HepG2 (cell line): ENCODE measurements around the gene PNPLA8.

Experiments
- BHLHE40 ChIP-seq: IDR thresholded peaks from 2 replicates; pipeline ENCODE4 v1.6.1; 2011; ENCODE audit warnings: low read length, improper control_type of control experiment
- FOXM1 ChIP-seq: sonication (generic); formaldehyde crosslinking; IDR thresholded peaks from 2 replicates; pipeline ENCODE4 v1.5.0; 2020; ENCODE audit warnings: missing genetic modification reagents
- MEIS1 ChIP-seq: sonication (generic); formaldehyde crosslinking; IDR thresholded peaks from 2 replicates; pipeline ENCODE4 v1.9.0; 2021; ENCODE audit warnings: mild to moderate bottlenecking, missing genetic modification reagents, moderate library complexity, borderline replicate concordance
- SP1 ChIP-seq, 2 experiments: fragments of 450-650 bp in 1 of 2; sonication (generic) in 1 of 2; formaldehyde crosslinking in 1 of 2; IDR thresholded peaks; 2 replicates each; pipeline versions ENCODE4 v1.4.0 to v1.6.1; 2016 to 2020; ENCODE audit warnings: missing genetic modification reagents in 1 of 2
- TBX2 ChIP-seq: sonication (generic); formaldehyde crosslinking; IDR thresholded peaks from 2 replicates; pipeline ENCODE4 v1.5.0; 2020; ENCODE audit warnings: missing genetic modification reagents, mild to moderate bottlenecking, borderline replicate concordance
- ZNF205 ChIP-seq: IDR thresholded peaks from 2 replicates; pipeline ENCODE4 v1.6.1; 2018; ENCODE audit warnings: missing biosample characterization, missing genetic modification reagents
- ZNF615 ChIP-seq: sonication (generic); formaldehyde crosslinking; IDR thresholded peaks from 2 replicates; pipeline ENCODE4 v1.5.0; 2020; ENCODE audit warnings: mild to moderate bottlenecking, missing genetic modification reagents, borderline replicate concordance
- ZSCAN9 ChIP-seq: IDR thresholded peaks from 2 replicates; pipeline ENCODE4 v1.6.1; 2016; ENCODE audit warnings: borderline replicate concordance
- TF ChIP-seq, protein P1 (sequence below): sonication (generic); formaldehyde crosslinking; IDR thresholded peaks from 2 replicates; pipeline ENCODE4 v1.5.1; 2020; ENCODE audit warnings: mild to moderate bottlenecking, missing genetic modification reagents, moderate library complexity
- TF ChIP-seq, protein P2 (sequence below): sonication (generic); formaldehyde crosslinking; IDR thresholded peaks from 2 replicates; pipeline ENCODE4 v1.4.0; 2020; ENCODE audit warnings: missing genetic modification reagents
- TF ChIP-seq, protein P3 (sequence below): sonication (generic); formaldehyde crosslinking; IDR thresholded peaks from 2 replicates; pipeline ENCODE4 v1.4.0; 2020; ENCODE audit warnings: mild to moderate bottlenecking, missing genetic modification reagents
- TF ChIP-seq, protein P4 (sequence below): sonication (generic); formaldehyde crosslinking; IDR thresholded peaks from 2 replicates; pipeline ENCODE4 v1.5.0; 2020; ENCODE audit warnings: mild to moderate bottlenecking, missing genetic modification reagents, moderate library complexity

DNA sequence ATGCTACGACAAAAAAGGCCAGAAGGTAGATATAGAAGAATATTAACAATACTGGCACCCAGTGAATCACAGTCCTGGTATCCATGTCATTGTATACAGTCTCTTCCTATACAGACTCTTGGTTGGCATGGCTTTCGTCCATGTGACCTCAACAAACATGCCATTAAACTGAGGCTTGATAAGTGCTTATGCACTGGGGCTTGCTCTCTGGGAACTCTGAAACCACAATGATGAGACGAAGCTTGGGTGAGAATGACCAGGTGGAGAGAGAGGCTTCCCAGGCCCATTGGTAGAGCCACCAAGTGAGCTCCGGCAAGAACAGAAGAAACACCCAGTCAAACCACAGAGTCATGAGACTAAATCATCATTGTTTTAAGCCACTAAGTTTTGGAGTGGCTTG, 33.2 kb downstream of the PNPLA8 start:
- TF ChIP-seq BHLHE40 (no peak), MEIS1 (no peak), FOXM1 (CRISPR knock-in tag) (no peak), TBX2 (CRISPR knock-in tag) (no peak), ZNF615 (CRISPR knock-in tag) (no peak), SP1 (IDR thresholded peaks at IDR 0.05) (no peak), SP1 (CRISPR knock-in tag; IDR thresholded peaks at IDR 0.05) (no peak), ZSCAN9 (no peak), ZNF205 (CRISPR knock-in tag) (no peak)
- TF ChIP-seq, protein P1, sequence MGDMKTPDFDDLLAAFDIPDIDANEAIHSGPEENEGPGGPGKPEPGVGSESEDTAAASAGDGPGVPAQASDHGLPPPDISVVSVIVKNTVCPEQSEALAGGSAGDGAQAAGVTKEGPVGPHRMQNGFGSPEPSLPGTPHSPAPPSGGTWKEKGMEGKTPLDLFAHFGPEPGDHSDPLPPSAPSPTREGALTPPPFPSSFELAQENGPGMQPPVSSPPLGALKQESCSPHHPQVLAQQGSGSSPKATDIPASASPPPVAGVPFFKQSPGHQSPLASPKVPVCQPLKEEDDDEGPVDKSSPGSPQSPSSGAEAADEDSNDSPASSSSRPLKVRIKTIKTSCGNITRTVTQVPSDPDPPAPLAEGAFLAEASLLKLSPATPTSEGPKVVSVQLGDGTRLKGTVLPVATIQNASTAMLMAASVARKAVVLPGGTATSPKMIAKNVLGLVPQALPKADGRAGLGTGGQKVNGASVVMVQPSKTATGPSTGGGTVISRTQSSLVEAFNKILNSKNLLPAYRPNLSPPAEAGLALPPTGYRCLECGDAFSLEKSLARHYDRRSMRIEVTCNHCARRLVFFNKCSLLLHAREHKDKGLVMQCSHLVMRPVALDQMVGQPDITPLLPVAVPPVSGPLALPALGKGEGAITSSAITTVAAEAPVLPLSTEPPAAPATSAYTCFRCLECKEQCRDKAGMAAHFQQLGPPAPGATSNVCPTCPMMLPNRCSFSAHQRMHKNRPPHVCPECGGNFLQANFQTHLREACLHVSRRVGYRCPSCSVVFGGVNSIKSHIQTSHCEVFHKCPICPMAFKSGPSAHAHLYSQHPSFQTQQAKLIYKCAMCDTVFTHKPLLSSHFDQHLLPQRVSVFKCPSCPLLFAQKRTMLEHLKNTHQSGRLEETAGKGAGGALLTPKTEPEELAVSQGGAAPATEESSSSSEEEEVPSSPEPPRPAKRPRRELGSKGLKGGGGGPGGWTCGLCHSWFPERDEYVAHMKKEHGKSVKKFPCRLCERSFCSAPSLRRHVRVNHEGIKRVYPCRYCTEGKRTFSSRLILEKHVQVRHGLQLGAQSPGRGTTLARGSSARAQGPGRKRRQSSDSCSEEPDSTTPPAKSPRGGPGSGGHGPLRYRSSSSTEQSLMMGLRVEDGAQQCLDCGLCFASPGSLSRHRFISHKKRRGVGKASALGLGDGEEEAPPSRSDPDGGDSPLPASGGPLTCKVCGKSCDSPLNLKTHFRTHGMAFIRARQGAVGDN (CRISPR knock-in tag) = no peak
- TF ChIP-seq, protein P2, sequence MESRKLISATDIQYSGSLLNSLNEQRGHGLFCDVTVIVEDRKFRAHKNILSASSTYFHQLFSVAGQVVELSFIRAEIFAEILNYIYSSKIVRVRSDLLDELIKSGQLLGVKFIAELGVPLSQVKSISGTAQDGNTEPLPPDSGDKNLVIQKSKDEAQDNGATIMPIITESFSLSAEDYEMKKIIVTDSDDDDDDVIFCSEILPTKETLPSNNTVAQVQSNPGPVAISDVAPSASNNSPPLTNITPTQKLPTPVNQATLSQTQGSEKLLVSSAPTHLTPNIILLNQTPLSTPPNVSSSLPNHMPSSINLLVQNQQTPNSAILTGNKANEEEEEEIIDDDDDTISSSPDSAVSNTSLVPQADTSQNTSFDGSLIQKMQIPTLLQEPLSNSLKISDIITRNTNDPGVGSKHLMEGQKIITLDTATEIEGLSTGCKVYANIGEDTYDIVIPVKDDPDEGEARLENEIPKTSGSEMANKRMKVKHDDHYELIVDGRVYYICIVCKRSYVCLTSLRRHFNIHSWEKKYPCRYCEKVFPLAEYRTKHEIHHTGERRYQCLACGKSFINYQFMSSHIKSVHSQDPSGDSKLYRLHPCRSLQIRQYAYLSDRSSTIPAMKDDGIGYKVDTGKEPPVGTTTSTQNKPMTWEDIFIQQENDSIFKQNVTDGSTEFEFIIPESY = no peak
- TF ChIP-seq, protein P3, sequence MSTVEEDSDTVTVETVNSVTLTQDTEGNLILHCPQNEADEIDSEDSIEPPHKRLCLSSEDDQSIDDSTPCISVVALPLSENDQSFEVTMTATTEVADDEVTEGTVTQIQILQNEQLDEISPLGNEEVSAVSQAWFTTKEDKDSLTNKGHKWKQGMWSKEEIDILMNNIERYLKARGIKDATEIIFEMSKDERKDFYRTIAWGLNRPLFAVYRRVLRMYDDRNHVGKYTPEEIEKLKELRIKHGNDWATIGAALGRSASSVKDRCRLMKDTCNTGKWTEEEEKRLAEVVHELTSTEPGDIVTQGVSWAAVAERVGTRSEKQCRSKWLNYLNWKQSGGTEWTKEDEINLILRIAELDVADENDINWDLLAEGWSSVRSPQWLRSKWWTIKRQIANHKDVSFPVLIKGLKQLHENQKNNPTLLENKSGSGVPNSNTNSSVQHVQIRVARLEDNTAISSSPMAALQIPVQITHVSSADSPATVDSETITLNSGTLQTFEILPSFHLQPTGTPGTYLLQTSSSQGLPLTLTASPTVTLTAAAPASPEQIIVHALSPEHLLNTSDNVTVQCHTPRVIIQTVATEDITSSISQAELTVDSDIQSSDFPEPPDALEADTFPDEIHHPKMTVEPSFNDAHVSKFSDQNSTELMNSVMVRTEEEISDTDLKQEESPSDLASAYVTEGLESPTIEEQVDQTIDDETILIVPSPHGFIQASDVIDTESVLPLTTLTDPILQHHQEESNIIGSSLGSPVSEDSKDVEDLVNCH (CRISPR knock-in tag) = no peak
- TF ChIP-seq, protein P4, sequence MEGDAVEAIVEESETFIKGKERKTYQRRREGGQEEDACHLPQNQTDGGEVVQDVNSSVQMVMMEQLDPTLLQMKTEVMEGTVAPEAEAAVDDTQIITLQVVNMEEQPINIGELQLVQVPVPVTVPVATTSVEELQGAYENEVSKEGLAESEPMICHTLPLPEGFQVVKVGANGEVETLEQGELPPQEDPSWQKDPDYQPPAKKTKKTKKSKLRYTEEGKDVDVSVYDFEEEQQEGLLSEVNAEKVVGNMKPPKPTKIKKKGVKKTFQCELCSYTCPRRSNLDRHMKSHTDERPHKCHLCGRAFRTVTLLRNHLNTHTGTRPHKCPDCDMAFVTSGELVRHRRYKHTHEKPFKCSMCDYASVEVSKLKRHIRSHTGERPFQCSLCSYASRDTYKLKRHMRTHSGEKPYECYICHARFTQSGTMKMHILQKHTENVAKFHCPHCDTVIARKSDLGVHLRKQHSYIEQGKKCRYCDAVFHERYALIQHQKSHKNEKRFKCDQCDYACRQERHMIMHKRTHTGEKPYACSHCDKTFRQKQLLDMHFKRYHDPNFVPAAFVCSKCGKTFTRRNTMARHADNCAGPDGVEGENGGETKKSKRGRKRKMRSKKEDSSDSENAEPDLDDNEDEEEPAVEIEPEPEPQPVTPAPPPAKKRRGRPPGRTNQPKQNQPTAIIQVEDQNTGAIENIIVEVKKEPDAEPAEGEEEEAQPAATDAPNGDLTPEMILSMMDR = no peak
